Breast epithelium (tissue), 4 donors: ENCODE measurements around the gene CDKN3. TPM values are rescaled to one million over a fixed set of nuclear protein-coding genes. Genes with fewer than 3 reads are reported as not detected.

ENCODE experiments used
- DNase-seq, 2 donors: peaks; one replicate each; pipeline ENCODE4 v3.0.0-alpha.2; 2019; ENCODE audit warnings: low spot score in 2 of 2
- H3K27ac ChIP-seq, 2 donors: fragments of 200-600 bp; sonication (generic) in 1 of 2; one replicate each; pipeline ENCODE4 v1.5.1; 2016 to 2019; ENCODE audit warnings: mild to moderate bottlenecking in 1 of 2
- H3K27me3 ChIP-seq, 2 donors: fragments of 200-600 bp; sonication (generic) in 1 of 2; one replicate each; pipeline versions ENCODE4 v1.5.1 to v1.6.0; 2017 to 2019; ENCODE audit warnings: control low read depth in 1 of 2, mild to moderate bottlenecking in 1 of 2
- H3K36me3 ChIP-seq: fragments of 200-600 bp; one replicate; pipeline ENCODE4 v1.5.1; 2019
- H3K4me1 ChIP-seq, 2 donors: fragments of 200-600 bp; sonication (generic); one replicate each; pipeline ENCODE4 v1.5.1; 2016 to 2019; ENCODE audit warnings: control low read depth in 1 of 2
- H3K4me3 ChIP-seq, 3 donors: fragments of 200-600 bp; sonication (generic); 1 replicate in 2 of 3; 2 replicates in 1 of 3; pipeline ENCODE4 v1.5.1; 2016 to 2019; ENCODE audit warnings: mild to moderate bottlenecking in 3 of 3, moderate library complexity in 2 of 3
- H3K9me3 ChIP-seq, 2 donors: fragments of 200-600 bp; sonication (generic) in 1 of 2; one replicate each; pipeline ENCODE4 v1.5.1; 2016 to 2019; ENCODE audit warnings: control low read depth in 1 of 2
- POLR2A ChIP-seq: fragments of 450-650 bp; IDR thresholded peaks from one replicate; pipeline ENCODE4 v1.6.1; 2016; ENCODE audit warnings: antibody characterized with exemption, mild to moderate bottlenecking, moderate library complexity
- POLR2AphosphoS5 ChIP-seq, 3 donors: sonication (generic); formaldehyde crosslinking; IDR thresholded peaks; one replicate each; pipeline ENCODE4 v1.6.1; 2017; ENCODE audit warnings: antibody characterized with exemption in 3 of 3
- intact Hi-C: fragments of 100-400 bp; cut with DNase I; formaldehyde crosslinking; loops from one replicate; pipeline ENCODE4 v1.15.1; 2023; ENCODE audit warnings: low total_unique reads
- total RNA-seq, 3 donors: library from RNA; depleted of rRNA; stranded (reverse); fragments of >200 nt; gene quantifications; one replicate each; pipeline ENCODE4 v1.1.0, GENCODE V29; 2016
- TF ChIP-seq, protein P1 (sequence below), 3 donors: fragments of 450-650 bp; IDR thresholded peaks; one replicate each; pipeline ENCODE4 v1.5.1; 2016 to 2017; ENCODE audit warnings: antibody characterized with exemption in 3 of 3, mild to moderate bottlenecking in 3 of 3, moderate library complexity in 3 of 3

Gene CDKN3
- total RNA-seq, 3 donors from 2014 or later = 2.0 to 4.3 (median 2.9) TPM

GRCh38 chr14:54444681-54445080 is 47.9 kb downstream of the CDKN3 start:
- no peaks in the 10 kb centered on the region for H3K9me3 ChIP-seq
- no peak for DNase-seq
- H3K4me1 ChIP-seq = no peaks in the 10 kb centered on the region
- no peaks in the 10 kb centered on the region for H3K27me3 ChIP-seq
- peak overlapping the region; percentile 8 to 64 for H3K27ac ChIP-seq
- intact Hi-C loops = loop anchor here (2.0 kb wide), 1 partner anchor 46 kb away; no protein-coding TSS in a partner anchor
- H3K36me3 ChIP-seq = no peaks in the 10 kb centered on the region
- peak overlapping the region in 1 of 3 donors; percentile 17 for H3K4me3 ChIP-seq
- TF ChIP-seq POLR2AphosphoS5 (IDR thresholded peaks at IDR 0.05) (no peak), POLR2A (no peak)
- TF ChIP-seq, protein P1, sequence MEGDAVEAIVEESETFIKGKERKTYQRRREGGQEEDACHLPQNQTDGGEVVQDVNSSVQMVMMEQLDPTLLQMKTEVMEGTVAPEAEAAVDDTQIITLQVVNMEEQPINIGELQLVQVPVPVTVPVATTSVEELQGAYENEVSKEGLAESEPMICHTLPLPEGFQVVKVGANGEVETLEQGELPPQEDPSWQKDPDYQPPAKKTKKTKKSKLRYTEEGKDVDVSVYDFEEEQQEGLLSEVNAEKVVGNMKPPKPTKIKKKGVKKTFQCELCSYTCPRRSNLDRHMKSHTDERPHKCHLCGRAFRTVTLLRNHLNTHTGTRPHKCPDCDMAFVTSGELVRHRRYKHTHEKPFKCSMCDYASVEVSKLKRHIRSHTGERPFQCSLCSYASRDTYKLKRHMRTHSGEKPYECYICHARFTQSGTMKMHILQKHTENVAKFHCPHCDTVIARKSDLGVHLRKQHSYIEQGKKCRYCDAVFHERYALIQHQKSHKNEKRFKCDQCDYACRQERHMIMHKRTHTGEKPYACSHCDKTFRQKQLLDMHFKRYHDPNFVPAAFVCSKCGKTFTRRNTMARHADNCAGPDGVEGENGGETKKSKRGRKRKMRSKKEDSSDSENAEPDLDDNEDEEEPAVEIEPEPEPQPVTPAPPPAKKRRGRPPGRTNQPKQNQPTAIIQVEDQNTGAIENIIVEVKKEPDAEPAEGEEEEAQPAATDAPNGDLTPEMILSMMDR (IDR thresholded peaks at IDR 0.05) = no peak

GRCh38 chr14:54446161-54446693 is 49.4 kb downstream of the CDKN3 start:
- TF ChIP-seq, protein P1 (IDR thresholded peaks at IDR 0.05) = no peak
- TF ChIP-seq POLR2A (no peak), POLR2AphosphoS5 (IDR thresholded peaks at IDR 0.05) (no peak)
- peak overlapping the region in 1 of 3 donors; percentile 5 for H3K4me3 ChIP-seq
- no peaks in the 10 kb centered on the region for H3K27me3 ChIP-seq
- DNase-seq = peak in 1 of 2 donors; percentile 36
- no peaks in the 10 kb centered on the region for H3K9me3 ChIP-seq
- no peaks in the 10 kb centered on the region for H3K4me1 ChIP-seq
- intact Hi-C loops = no loop called here
- no peaks in the 10 kb centered on the region for H3K36me3 ChIP-seq
- H3K27ac ChIP-seq = peak overlapping the region; percentile 38 to 44

- H3K27me3 ChIP-seq = no peaks in the 10 kb centered on the region
- H3K4me1 ChIP-seq = no peaks in the 10 kb centered on the region
- no peaks in the 10 kb centered on the region for H3K9me3 ChIP-seq
- TF ChIP-seq, protein P1 (IDR thresholded peaks at IDR 0.05) = no peak
- no peak for TF ChIP-seq POLR2AphosphoS5 (IDR thresholded peaks at IDR 0.05)
- TF ChIP-seq POLR2A = no peak
- H3K27ac ChIP-seq = no peak overlapping the region
- no peak for DNase-seq
- no peak overlapping the region for H3K4me3 ChIP-seq
- no peaks in the 10 kb centered on the region for H3K36me3 ChIP-seq
- intact Hi-C loops = no loop called here
These were observed 50.5 kb downstream of the CDKN3 start for GRCh38 chr14:54447231-54447692.

DNA sequence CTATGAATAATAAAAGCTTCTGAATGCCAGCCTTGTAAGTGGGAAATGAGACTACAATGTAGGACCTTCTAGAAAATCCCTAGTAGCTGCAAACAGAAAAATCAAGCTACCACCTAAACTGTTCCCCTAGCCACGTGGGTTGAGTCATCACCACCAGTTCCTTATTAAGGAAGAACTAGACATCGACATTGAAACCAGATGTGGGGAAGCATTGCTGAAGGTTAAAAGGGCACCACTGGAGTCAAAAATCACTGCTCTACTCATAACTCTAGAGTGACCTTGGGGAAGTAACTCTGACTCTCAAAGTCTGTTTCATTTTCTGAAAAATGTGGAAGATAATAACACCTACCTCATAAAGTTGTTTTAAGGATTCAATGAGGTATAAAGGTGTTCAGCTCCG is 53.7 kb downstream of the CDKN3 start:
- no peaks in the 10 kb centered on the region for H3K36me3 ChIP-seq
- H3K27ac ChIP-seq = peak overlapping the region in 1 of 2 donors; percentile 16
- H3K4me1 ChIP-seq = no peaks in the 10 kb centered on the region
- TF ChIP-seq, protein P1 (IDR thresholded peaks at IDR 0.05) = no peak
- TF ChIP-seq POLR2AphosphoS5 (IDR thresholded peaks at IDR 0.05) = no peak
- no peak for TF ChIP-seq POLR2A
- no peak for DNase-seq
- H3K4me3 ChIP-seq = no peak overlapping the region
- intact Hi-C loops = no loop called here
- H3K9me3 ChIP-seq = no peaks in the 10 kb centered on the region
- no peaks in the 10 kb centered on the region for H3K27me3 ChIP-seq

DNA sequence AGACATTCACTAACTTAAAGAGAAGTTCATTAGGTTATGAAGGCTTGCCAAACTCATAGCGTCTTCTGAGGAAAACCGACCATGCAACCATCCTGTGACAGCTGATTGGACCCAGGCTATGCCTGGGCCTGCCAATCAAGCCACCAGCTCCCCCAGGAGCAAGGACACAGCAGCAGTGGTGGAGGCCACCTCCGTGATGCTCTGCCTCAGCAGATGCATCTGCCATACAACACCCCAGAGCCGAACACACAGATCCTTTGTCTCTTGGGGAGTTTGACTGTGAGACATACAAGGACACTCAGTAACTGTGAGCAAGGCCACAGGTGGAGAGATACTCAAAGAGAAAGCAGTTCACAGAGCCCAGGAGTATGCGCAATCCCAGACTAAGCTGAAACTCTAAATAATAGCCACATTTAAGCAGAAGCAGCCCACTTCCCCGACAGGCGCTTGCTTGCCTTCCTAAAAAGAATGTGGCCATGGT is 54.4 kb downstream of the CDKN3 start:
- intact Hi-C loops = no loop called here
- TF ChIP-seq POLR2AphosphoS5 (IDR thresholded peaks at IDR 0.05) = no peak
- TF ChIP-seq, protein P1 (IDR thresholded peaks at IDR 0.05) = no peak
- TF ChIP-seq POLR2A = no peak
- Histone ChIP-seq H3K27me3 (no peaks in the 10 kb centered on the region), H3K27ac (no peak overlapping the region), H3K4me3 (no peak overlapping the region), H3K4me1 (no peaks in the 10 kb centered on the region), H3K9me3 (no peaks in the 10 kb centered on the region), H3K36me3 (no peaks in the 10 kb centered on the region)
- no peak for DNase-seq
